ENCODE measurements around the gene TRIM15.

Gene TRIM15

DNA sequence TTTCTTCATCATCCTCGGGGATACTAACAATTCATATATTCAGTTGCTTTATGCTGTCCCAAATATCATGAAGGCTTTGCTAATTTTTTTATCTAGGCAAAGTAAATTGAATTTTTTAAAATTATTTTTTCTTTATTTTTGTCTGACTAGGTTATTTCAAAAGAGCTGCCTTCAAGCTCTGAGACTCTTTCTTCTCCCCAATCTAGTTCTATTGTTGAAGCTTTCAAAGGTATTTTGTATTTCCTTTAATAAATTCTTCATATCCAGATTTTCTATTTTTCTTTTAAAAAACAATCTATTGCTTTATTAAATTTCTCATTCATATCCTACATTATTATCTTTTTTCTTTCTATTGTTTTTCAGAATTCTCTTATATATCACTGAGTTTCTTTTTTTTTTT is 16.8 kb downstream of the TRIM15 start:
- no peak overlapping the region for H3K27ac ChIP-seq (replicated peaks)
- H3K27me3 ChIP-seq (ENCODE audit: insufficient read depth, poor library complexity, severe bottlenecking) = peaks cover 13% of the 10 kb centered on the region
- TF ChIP-seq REST (IDR thresholded peaks at IDR 0.05; ENCODE audit: insufficient replicate concordance, low read depth) = no peak
- TF ChIP-seq POLR2AphosphoS5 (IDR thresholded peaks at IDR 0.05; ENCODE audit: low read depth) = no peak
- no peak for TF ChIP-seq SPI1 (IDR thresholded peaks at IDR 0.05; ENCODE audit: borderline replicate concordance, low read depth)
- TF ChIP-seq, protein P1, sequence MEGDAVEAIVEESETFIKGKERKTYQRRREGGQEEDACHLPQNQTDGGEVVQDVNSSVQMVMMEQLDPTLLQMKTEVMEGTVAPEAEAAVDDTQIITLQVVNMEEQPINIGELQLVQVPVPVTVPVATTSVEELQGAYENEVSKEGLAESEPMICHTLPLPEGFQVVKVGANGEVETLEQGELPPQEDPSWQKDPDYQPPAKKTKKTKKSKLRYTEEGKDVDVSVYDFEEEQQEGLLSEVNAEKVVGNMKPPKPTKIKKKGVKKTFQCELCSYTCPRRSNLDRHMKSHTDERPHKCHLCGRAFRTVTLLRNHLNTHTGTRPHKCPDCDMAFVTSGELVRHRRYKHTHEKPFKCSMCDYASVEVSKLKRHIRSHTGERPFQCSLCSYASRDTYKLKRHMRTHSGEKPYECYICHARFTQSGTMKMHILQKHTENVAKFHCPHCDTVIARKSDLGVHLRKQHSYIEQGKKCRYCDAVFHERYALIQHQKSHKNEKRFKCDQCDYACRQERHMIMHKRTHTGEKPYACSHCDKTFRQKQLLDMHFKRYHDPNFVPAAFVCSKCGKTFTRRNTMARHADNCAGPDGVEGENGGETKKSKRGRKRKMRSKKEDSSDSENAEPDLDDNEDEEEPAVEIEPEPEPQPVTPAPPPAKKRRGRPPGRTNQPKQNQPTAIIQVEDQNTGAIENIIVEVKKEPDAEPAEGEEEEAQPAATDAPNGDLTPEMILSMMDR (IDR thresholded peaks at IDR 0.05; ENCODE audit: insufficient read depth, low read length) = no peak
- no peak for TF ChIP-seq GABPA (IDR thresholded peaks at IDR 0.05; ENCODE audit: low read depth)
- H3K4me3 ChIP-seq (replicated peaks; ENCODE audit: insufficient read depth, low read length) = no peak overlapping the region
- DNase-seq (ENCODE audit: low read depth in 1 of 2, low spot score in 1 of 2) = no peak

DNA sequence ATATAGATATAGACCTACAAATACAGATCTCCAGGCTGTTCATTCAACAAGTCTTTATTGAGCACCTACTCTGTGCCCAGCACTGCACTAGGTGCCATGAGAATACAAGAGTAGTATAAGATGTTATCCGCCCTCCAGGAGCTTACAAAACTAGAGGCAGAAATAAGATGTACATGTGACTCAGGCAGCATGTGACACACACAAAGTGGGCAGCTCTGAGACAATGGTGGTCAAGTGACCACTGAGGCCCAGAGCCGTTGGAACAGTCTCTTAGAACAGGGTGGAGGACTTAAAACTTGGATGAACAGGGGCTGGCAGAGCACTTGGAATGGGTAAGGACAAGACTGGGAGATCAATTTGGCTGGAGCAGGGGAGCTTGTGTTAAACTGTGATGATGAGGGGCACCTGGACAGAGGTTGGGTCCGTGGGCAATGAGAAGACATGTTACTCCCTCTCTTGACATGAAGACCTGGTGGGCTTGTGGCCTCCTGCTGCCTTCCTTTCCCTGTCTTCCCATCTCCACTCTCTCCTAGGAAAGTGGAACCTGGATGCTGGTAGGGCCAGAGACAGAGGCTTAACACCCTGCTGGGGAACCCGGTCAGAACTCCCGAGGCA is 21.2 kb downstream of the TRIM15 start:
- TF ChIP-seq POLR2AphosphoS5 (IDR thresholded peaks at IDR 0.05; ENCODE audit: low read depth) = peak; percentile 25; the same call in 1 of the 2 replicates
- TF ChIP-seq SPI1 (IDR thresholded peaks at IDR 0.05; ENCODE audit: borderline replicate concordance, low read depth) = no peak
- DNase-seq (ENCODE audit: low read depth in 1 of 2, low spot score in 1 of 2) = no peak
- H3K4me3 ChIP-seq (replicated peaks; ENCODE audit: insufficient read depth, low read length) = no peak overlapping the region
- no peaks in the 10 kb centered on the region for H3K27me3 ChIP-seq (ENCODE audit: insufficient read depth, poor library complexity, severe bottlenecking)
- no peak overlapping the region for H3K27ac ChIP-seq (replicated peaks)

DNA sequence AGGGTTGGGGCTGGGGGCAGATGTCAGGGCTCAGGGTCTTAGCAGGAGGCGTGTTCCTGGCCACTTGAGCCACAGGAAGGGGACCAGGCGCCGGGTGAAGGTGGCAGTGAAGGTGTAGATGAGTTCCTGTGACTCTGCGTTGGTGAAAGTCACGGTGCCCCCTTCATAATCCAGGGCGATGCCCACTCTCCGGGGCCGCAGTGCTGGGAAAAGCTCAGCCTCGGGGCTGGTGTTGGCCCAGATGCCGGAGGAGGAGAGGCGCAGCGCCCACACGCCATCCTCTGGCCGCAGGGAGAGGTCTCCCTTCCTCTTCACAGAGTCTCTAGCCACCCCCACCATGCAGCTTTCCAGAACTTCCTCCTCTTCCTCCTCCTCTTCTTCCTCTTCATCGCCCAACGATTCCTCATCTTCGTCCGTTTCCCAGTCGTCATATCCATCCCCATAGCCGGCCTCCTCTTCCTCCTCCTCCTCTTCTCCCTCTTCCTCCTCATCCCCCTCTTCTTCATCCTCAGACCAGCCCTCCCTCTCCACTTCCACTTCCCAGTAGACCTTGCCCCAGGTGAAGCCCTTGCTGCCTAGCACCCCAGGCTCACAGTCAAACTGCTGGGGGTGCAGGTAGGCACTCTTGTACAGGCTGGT is 22.6 kb downstream of the TRIM15 start:
- Histone ChIP-seq H3K27ac (replicated peaks) (no peak overlapping the region), H3K27me3 (ENCODE audit: insufficient read depth, poor library complexity, severe bottlenecking) (no peaks in the 10 kb centered on the region), H3K4me3 (replicated peaks; ENCODE audit: insufficient read depth, low read length) (no peak overlapping the region)
- DNase-seq (ENCODE audit: low read depth in 1 of 2, low spot score in 1 of 2) = no peak
- TF ChIP-seq REST (IDR thresholded peaks at IDR 0.05; ENCODE audit: insufficient replicate concordance, low read depth) (no peak), GABPA (IDR thresholded peaks at IDR 0.05; ENCODE audit: low read depth) (no peak), POLR2AphosphoS5 (IDR thresholded peaks at IDR 0.05; ENCODE audit: low read depth) (no peak), SPI1 (IDR thresholded peaks at IDR 0.05; ENCODE audit: borderline replicate concordance, low read depth) (no peak)
- TF ChIP-seq, protein P1 (IDR thresholded peaks at IDR 0.05; ENCODE audit: insufficient read depth, low read length) = no peak

GRCh38 chr6:30188541-30188940 is 25.2 kb downstream of the TRIM15 start:
- no peak for DNase-seq (ENCODE audit: low read depth in 1 of 2, low spot score in 1 of 2)
- H3K4me3 ChIP-seq (replicated peaks; ENCODE audit: insufficient read depth, low read length) = no peak overlapping the region
- no peaks in the 10 kb centered on the region for H3K27me3 ChIP-seq (ENCODE audit: insufficient read depth, poor library complexity, severe bottlenecking)
- H3K27ac ChIP-seq (replicated peaks) = no peak overlapping the region
- no peak for TF ChIP-seq GABPA (IDR thresholded peaks at IDR 0.05; ENCODE audit: low read depth)
- TF ChIP-seq POLR2AphosphoS5 (IDR thresholded peaks at IDR 0.05; ENCODE audit: low read depth) = no peak
- TF ChIP-seq, protein P1 (IDR thresholded peaks at IDR 0.05; ENCODE audit: insufficient read depth, low read length) = no peak
- TF ChIP-seq SPI1 (IDR thresholded peaks at IDR 0.05; ENCODE audit: borderline replicate concordance, low read depth) = no peak
- no peak for TF ChIP-seq REST (IDR thresholded peaks at IDR 0.05; ENCODE audit: insufficient replicate concordance, low read depth)

Measured in HL-60 (cell line).